Measurements from ENCODE around the gene LATS1. TPM values are rescaled to one million over a fixed set of nuclear protein-coding genes. Genes with fewer than 3 reads are reported as not detected.

The LATS1 gene
- polyA plus RNA-seq, 1 of the 3 experiments (the other 2 are of a cell fraction): 6.9 TPM

DNA sequence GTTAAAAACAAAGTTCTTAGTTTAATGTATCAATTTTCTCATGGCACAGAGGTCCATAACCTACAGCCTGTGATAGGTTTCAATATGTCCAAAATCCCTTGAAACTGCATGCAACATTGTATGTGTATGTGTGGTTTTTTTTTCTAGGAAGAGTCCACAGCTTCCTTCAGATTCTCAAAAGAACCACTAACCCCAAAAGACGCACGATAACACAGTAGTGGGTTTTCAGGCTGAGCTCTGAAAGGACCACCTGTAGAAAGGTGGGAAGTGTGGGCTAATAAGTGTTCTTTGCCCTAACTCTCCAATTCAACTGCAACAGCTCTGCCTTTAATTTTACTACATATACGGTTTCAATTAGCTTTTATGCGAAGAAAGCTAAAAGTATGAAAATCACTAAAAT is 57.9 kb downstream of the LATS1 start (continued):
- TF ChIP-seq, protein P1, sequence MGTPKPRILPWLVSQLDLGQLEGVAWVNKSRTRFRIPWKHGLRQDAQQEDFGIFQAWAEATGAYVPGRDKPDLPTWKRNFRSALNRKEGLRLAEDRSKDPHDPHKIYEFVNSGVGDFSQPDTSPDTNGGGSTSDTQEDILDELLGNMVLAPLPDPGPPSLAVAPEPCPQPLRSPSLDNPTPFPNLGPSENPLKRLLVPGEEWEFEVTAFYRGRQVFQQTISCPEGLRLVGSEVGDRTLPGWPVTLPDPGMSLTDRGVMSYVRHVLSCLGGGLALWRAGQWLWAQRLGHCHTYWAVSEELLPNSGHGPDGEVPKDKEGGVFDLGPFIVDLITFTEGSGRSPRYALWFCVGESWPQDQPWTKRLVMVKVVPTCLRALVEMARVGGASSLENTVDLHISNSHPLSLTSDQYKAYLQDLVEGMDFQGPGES (IDR thresholded peaks at IDR 0.05; ENCODE audit: low read depth, low read length): no peak
- no peak for TF ChIP-seq YY1 (IDR thresholded peaks at IDR 0.05; ENCODE audit: low read depth)
- TF ChIP-seq RFX5 (IDR thresholded peaks at IDR 0.05; ENCODE audit: low read length): no peak
- no peak for TF ChIP-seq GABPA (IDR thresholded peaks at IDR 0.05; ENCODE audit: low read depth)
- TF ChIP-seq REST (IDR thresholded peaks at IDR 0.05; ENCODE audit: low read depth, low read length): no peak
- TF ChIP-seq POLR2AphosphoS5 (IDR thresholded peaks at IDR 0.05; ENCODE audit: low read depth, low read length): no peak
- no peak for TF ChIP-seq MEF2A (IDR thresholded peaks at IDR 0.05; ENCODE audit: borderline replicate concordance, low read depth)
- TF ChIP-seq TEAD4 (IDR thresholded peaks at IDR 0.05; ENCODE audit: borderline replicate concordance, insufficient read depth): no peak
- TF ChIP-seq JUND (IDR thresholded peaks at IDR 0.05): no peak

DNA sequence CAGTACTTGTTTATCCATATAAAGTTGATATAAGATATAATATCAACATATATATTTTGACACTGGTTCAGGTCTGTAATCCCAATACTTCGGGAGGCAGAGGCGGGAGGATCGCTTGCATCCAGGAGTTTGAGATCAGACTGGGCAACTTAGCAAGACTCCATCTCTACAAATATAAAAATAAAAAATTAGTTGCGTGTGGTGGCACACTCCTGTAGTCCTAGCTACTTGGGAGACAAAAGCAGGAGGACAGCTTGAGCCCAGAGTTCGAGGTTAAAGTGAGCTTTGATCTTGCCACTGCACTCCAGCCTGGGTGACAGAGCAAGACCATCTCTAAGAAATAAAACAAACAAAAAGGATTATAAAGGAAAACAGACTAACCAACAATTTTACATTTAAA is 60.5 kb downstream of the LATS1 start:
- no peaks in the 10 kb centered on the region for H3K4me1 ChIP-seq (ENCODE audit: control insufficient read depth in 1 of 2, insufficient read depth in 2 of 2, low read depth in 1 of 2, low read length in 1 of 2)
- WGBS (ENCODE audit: low lambda C conversion rate): 96% methylated on average over 5 of the region's 5 CpGs
- no peak overlapping the region for H2AFZ ChIP-seq (ENCODE audit: low read depth)
- no peak overlapping the region for H3K27ac ChIP-seq (ENCODE audit: low read depth in 2 of 2, low read length in 1 of 2)
- POLR2A ChIA-PET: no interaction called here
- no peak overlapping the region for H3K4me3 ChIP-seq (ENCODE audit: low read depth in 2 of 2, low read length in 1 of 2)
- no peak overlapping the region for H3K4me2 ChIP-seq
- CTCF ChIA-PET: no interaction called here
- H3K9me2 ChIP-seq: no peaks in the 10 kb centered on the region
- H3K36me3 ChIP-seq (replicated peaks in 1 of 2; ENCODE audit: control insufficient read depth in 1 of 2, insufficient read depth in 2 of 2, low read length in 1 of 2): peaks cover 31 to 40% of the 10 kb centered on the region in 2 experiments
- TF ChIP-seq, protein P2, sequence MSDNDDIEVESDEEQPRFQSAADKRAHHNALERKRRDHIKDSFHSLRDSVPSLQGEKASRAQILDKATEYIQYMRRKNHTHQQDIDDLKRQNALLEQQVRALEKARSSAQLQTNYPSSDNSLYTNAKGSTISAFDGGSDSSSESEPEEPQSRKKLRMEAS (IDR thresholded peaks at IDR 0.05; ENCODE audit: low read depth): no peak
- no peak for DNase-seq
- no peaks in the 10 kb centered on the region for H3K79me2 ChIP-seq (ENCODE audit: insufficient read depth)
- H3K27me3 ChIP-seq (ENCODE audit: insufficient read depth): no peaks in the 10 kb centered on the region
- no peaks in the 10 kb centered on the region for H3K9me3 ChIP-seq
- H3F3A ChIP-seq (replicated peaks; ENCODE audit: insufficient read depth): peaks cover 9% of the 10 kb centered on the region
- no peak overlapping the region for H3K9ac ChIP-seq
- no peaks in the 10 kb centered on the region for H4K20me1 ChIP-seq (ENCODE audit: insufficient read depth)

GRCh38 chr6:149651056-149651455 is 66.8 kb downstream of the LATS1 start:
- ChIA-PET POLR2A (interaction anchor here (0.5 kb wide), 1 partner anchor 72 kb away, joined by 3 read pairs; no protein-coding TSS in a partner anchor), CTCF (interaction anchor here (1.1 kb wide), 1 partner anchor 43 kb away, joined by 3 read pairs; no protein-coding TSS in a partner anchor)
- TF ChIP-seq EZH2phosphoT487 (IDR thresholded peaks at IDR 0.05; ENCODE audit: borderline replicate concordance, low read depth): no peak
- no peak overlapping the region for H2AFZ ChIP-seq (ENCODE audit: low read depth)
- no peak overlapping the region for H3K9ac ChIP-seq
- H3K4me2 ChIP-seq: no peak overlapping the region
- no peaks in the 10 kb centered on the region for H4K20me1 ChIP-seq (ENCODE audit: insufficient read depth)
- no peak for DNase-seq
- H3K27ac ChIP-seq (ENCODE audit: low read depth in 2 of 2, low read length in 1 of 2): no peak overlapping the region
- H3K9me3 ChIP-seq: no peaks in the 10 kb centered on the region
- H3K79me2 ChIP-seq (ENCODE audit: insufficient read depth): peaks cover 23% of the 10 kb centered on the region; the same call in 1 of the 2 replicates
- H3K27me3 ChIP-seq (ENCODE audit: insufficient read depth): no peaks in the 10 kb centered on the region
- no peaks in the 10 kb centered on the region for H3K9me2 ChIP-seq
- no peak overlapping the region for H3K4me3 ChIP-seq (ENCODE audit: low read depth in 2 of 2, low read length in 1 of 2)
- no peaks in the 10 kb centered on the region; a peak in 1 of 4 replicates for H3K4me1 ChIP-seq (ENCODE audit: control insufficient read depth in 1 of 2, insufficient read depth in 2 of 2, low read depth in 1 of 2, low read length in 1 of 2)
- H3K36me3 ChIP-seq (replicated peaks in 1 of 2; ENCODE audit: control insufficient read depth in 1 of 2, insufficient read depth in 2 of 2, low read length in 1 of 2): no peaks in the 10 kb centered on the region
- H3F3A ChIP-seq (replicated peaks; ENCODE audit: insufficient read depth): peaks cover 8% of the 10 kb centered on the region

Data from SK-N-SH (cell line).